Right lobe of liver (tissue), 6 donors: Measurements from ENCODE around the gene KCNMA1. TPM values are rescaled to one million over a fixed set of nuclear protein-coding genes. Genes with fewer than 3 reads are reported as not detected.

Experiments
- ATAC-seq, 4 donors: fragments of 200-7000 bp; cut with Tn5 transposase; one replicate each; pipeline ENCODE4 v1.9.1; 2020; ENCODE audit warnings: mild to moderate bottlenecking in 4 of 4, moderate library complexity in 4 of 4
- DNase-seq, 3 donors: peaks; one replicate each; pipeline ENCODE4 v3.0.0-alpha.2; 2020
- H3K27ac ChIP-seq, 3 donors: fragments of 200-600 bp; one replicate each; pipeline ENCODE4 v1.8.0; 2022
- H3K27me3 ChIP-seq, 2 donors: fragments of 200-600 bp; one replicate each; pipeline ENCODE4 v1.8.0; 2022
- H3K36me3 ChIP-seq, 4 donors: fragments of 200-600 bp; sonication (generic) in 1 of 4; one replicate each; pipeline versions ENCODE4 v1.5.1 to v1.8.0; 2017 to 2022; ENCODE audit warnings: control low read depth in 1 of 4
- H3K4me1 ChIP-seq, 4 donors: fragments of 200-600 bp; sonication (generic) in 1 of 4; one replicate each; pipeline versions ENCODE4 v1.5.1 to v1.8.0; 2017 to 2022; ENCODE audit warnings: control low read depth in 1 of 4
- H3K4me3 ChIP-seq, 3 donors: fragments of 200-600 bp; one replicate each; pipeline ENCODE4 v1.8.0; 2022
- H3K9me3 ChIP-seq, 4 donors: fragments of 200-600 bp; sonication (generic) in 1 of 4; one replicate each; pipeline versions ENCODE4 v1.5.1 to v1.8.0; 2017 to 2022; ENCODE audit warnings: control low read depth in 1 of 4
- CTCF ChIP-seq, 4 donors: fragments of 200-600 bp in 3 of 4; fragments of 450-650 bp in 1 of 4; IDR thresholded peaks; one replicate each; pipeline versions ENCODE4 v1.5.1 to v1.8.0; 2016 to 2022; ENCODE audit warnings: antibody characterized with exemption in 4 of 4, mild to moderate bottlenecking in 2 of 4
- POLR2A ChIP-seq: fragments of 450-650 bp; IDR thresholded peaks from one replicate; pipeline ENCODE4 v1.6.1; 2017; ENCODE audit warnings: antibody characterized with exemption, mild to moderate bottlenecking
- WGBS: methylation state at CpG from one replicate; pipeline ENCODE4 v1.1.6; 2018; ENCODE audit warnings: low coverage, low lambda C conversion rate; ENCODE audit not compliant: insufficient coverage; ENCODE audit errors: missing lambda C conversion rate; 5-methylcytosine and 5-hydroxymethylcytosine counted together
- intact Hi-C, 2 donors: fragments of 100-400 bp; cut with DNase I; formaldehyde crosslinking; loops; one replicate each; pipeline versions ENCODE4 v1.11.2 to v1.14.1; 2022
- total RNA-seq, 6 experiments: library from RNA; depleted of rRNA in 2 of 6; stranded (reverse); fragments of >200 nt in 2 of 6; fragmentation: NEBNext Ultra II Directional in 3 of 6; extraction: Animal tissue kit (Norgen Biotek cat#: 25700) in 3 of 6; gene quantifications; one replicate each; pipeline versions ENCODE4 v1.1.0 to v1.2.4, GENCODE V29; 2016 to 2023
- donor health status: DM: no; HTN: yes; CAD: no.
- donor health status: DM: no; HTN: no; CAD: no.
- donor health status: DM: no; HTN: no; CAD: no.
- donor health status: DM: no; HTN: yes; CAD: no.
- donor health status: DM: no; HTN: yes; CAD: no.

The KCNMA1 gene
- total RNA-seq, 6 experiments from 2014 or later = 5.7 to 48.0 (median 15.1) TPM

DNA sequence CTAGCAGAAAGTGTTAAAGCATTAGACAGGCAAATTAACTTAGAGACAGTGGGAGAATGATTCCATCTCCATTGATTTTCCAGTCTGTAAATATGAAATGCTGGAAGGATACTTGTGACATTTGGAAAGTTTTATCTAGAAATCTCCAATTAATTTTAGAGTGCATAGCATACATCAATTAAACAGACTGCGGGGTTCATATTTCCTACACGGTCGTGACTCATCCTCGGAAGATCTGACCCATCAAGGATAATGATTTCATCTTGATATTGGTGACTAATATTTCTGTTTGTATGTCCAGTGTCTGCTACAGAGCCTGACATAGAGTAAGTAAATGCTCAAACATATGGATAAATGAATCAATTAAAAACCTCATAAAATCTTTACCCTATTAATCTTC lies 474.9 kb downstream of the KCNMA1 start:
- no peak for DNase-seq
- Histone ChIP-seq H3K27ac (no peak overlapping the region), H3K4me3 (no peak overlapping the region), H3K4me1 (no peaks in the 10 kb centered on the region), H3K27me3 (no peaks in the 10 kb centered on the region), H3K9me3 (no peaks in the 10 kb centered on the region), H3K36me3 (no peaks in the 10 kb centered on the region)
- intact Hi-C loops = no loop called here
- 90% methylated on average over 4 of the region's 4 CpGs for WGBS
- no peak for ATAC-seq
- TF ChIP-seq POLR2A (no peak), CTCF (IDR thresholded peaks at IDR 0.05) (no peak)

DNA sequence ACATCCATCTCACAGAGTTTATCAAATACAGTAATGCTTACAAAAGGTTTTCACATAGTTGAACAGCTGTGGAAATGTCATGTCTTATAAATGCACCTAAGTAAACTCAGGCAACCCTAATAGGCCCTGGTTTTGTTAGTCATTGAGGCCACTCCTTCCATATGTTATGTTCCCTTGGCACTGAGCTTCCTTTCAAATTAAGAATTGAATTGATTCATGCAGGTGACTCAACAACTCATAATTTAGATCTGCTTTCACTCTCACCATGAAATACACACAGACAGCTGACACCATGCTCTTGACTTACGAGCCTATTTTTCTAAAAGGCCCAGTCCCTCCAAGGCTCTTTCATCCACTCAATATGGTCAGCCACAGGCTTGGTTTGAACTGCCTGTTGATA lies 476.9 kb downstream of the KCNMA1 start:
- DNase-seq = no peak
- Histone ChIP-seq H3K4me3 (no peak overlapping the region), H3K36me3 (no peaks in the 10 kb centered on the region), H3K4me1 (no peaks in the 10 kb centered on the region), H3K9me3 (no peaks in the 10 kb centered on the region), H3K27ac (no peak overlapping the region), H3K27me3 (no peaks in the 10 kb centered on the region)
- ATAC-seq = no peak
- WGBS = 85% methylated on average over 1 of the region's 1 CpG
- intact Hi-C loops = no loop called here
- TF ChIP-seq CTCF (IDR thresholded peaks at IDR 0.05) = no peak
- no peak for TF ChIP-seq POLR2A

- Histone ChIP-seq H3K4me3 (no peak overlapping the region), H3K36me3 (no peaks in the 10 kb centered on the region), H3K27me3 (no peaks in the 10 kb centered on the region), H3K27ac (no peak overlapping the region), H3K9me3 (no peaks in the 10 kb centered on the region), H3K4me1 (no peaks in the 10 kb centered on the region)
- DNase-seq = no peak
- ATAC-seq = no peak
- TF ChIP-seq POLR2A = no peak
- no peak for TF ChIP-seq CTCF (IDR thresholded peaks at IDR 0.05)
- intact Hi-C loops = no loop called here
- 53% methylated on average over 2 of the region's 2 CpGs for WGBS
Observed at GRCh38 chr10:77159538-77160110, 478.0 kb downstream of the KCNMA1 start.

DNA sequence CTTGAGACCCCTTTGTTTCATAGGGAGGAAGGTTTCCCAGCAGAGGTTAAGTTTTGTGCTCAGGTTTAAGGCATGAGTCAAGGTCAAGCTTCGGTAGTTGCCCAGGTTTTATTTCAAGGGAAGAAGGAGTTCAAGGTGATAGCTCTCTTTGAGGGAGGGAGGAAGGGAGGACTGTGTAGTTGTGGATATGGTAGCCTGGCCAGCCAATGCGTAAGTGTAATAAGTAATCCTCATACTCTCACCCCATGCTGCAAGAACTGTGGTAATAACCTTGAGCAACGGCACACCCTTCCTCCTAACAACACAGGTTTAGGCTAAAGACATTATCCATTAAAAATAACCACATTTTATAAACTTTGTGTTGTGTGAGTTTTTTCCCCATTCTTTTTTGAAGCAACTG lies 478.9 kb downstream of the KCNMA1 start:
- Histone ChIP-seq H3K27ac (no peak overlapping the region), H3K36me3 (no peaks in the 10 kb centered on the region), H3K4me3 (no peak overlapping the region), H3K27me3 (no peaks in the 10 kb centered on the region), H3K4me1 (no peaks in the 10 kb centered on the region), H3K9me3 (no peaks in the 10 kb centered on the region)
- no peak for TF ChIP-seq POLR2A
- TF ChIP-seq CTCF (IDR thresholded peaks at IDR 0.05) = no peak
- no peak for DNase-seq
- WGBS = 65% methylated on average over 3 of the region's 3 CpGs
- intact Hi-C loops = no loop called here
- ATAC-seq = no peak
